Liver (tissue), 9 donors: ENCODE results near the gene SLC15A2. TPM values are rescaled to one million over a fixed set of nuclear protein-coding genes. Genes with fewer than 3 reads are reported as not detected.

Experiments used
- DNase-seq: peaks from one replicate; pipeline ENCODE4 v3.0.0-alpha.2; 2017; ENCODE audit warnings: low spot score
- H3K27ac ChIP-seq, 2 donors: one replicate each; pipeline ENCODE4 v1.7.0; 2013; ENCODE audit warnings: inconsistent platforms in 2 of 2, low read length in 2 of 2, control low read depth in 1 of 2, low read depth in 1 of 2, mild to moderate bottlenecking in 1 of 2
- H3K27me3 ChIP-seq, 4 donors: one replicate each; pipeline versions ENCODE4 v1.6.1 to v1.7.0; 2013; ENCODE audit warnings: low read length in 3 of 4, inconsistent platforms in 1 of 4, mild to moderate bottlenecking in 1 of 4, moderate library complexity in 1 of 4; ENCODE audit not compliant: control insufficient read depth in 4 of 4, insufficient read depth in 4 of 4
- H3K36me3 ChIP-seq, 4 donors: one replicate each; pipeline versions ENCODE4 v1.6.1 to v1.7.0; 2013; ENCODE audit warnings: low read length in 3 of 4, mild to moderate bottlenecking in 3 of 4, low read depth in 1 of 4, moderate library complexity in 1 of 4; ENCODE audit not compliant: control insufficient read depth in 4 of 4, insufficient read depth in 3 of 4
- H3K4me1 ChIP-seq, 4 donors: one replicate each; pipeline versions ENCODE4 v1.6.1 to v1.7.0; 2013; ENCODE audit warnings: low read length in 3 of 4, mild to moderate bottlenecking in 3 of 4, moderate library complexity in 1 of 4; ENCODE audit not compliant: control insufficient read depth in 4 of 4, insufficient read depth in 4 of 4
- H3K4me3 ChIP-seq, 3 donors: one replicate each; pipeline versions ENCODE4 v1.6.1 to v1.7.0; 2013; ENCODE audit warnings: low read length in 3 of 3, control low read depth in 1 of 3, low read depth in 1 of 3, mild to moderate bottlenecking in 1 of 3
- H3K9ac ChIP-seq, 2 donors: one replicate each; pipeline ENCODE4 v1.7.0; 2013; ENCODE audit warnings: low read length in 2 of 2, mild to moderate bottlenecking in 2 of 2, moderate library complexity in 2 of 2, control low read depth in 1 of 2, low read depth in 1 of 2
- H3K9me3 ChIP-seq, 4 donors: one replicate each; pipeline versions ENCODE4 v1.6.1 to v1.7.0; 2013; ENCODE audit warnings: low read length in 3 of 4; ENCODE audit not compliant: control insufficient read depth in 4 of 4
- EGR1 ChIP-seq, 2 donors: IDR thresholded peaks; 2 replicates each; pipeline ENCODE4 v1.6.1; 2016 to 2018; ENCODE audit warnings: antibody characterized with exemption in 2 of 2, low read depth in 2 of 2
- FOXA1 ChIP-seq: IDR thresholded peaks from 2 replicates; pipeline ENCODE4 v1.6.1; 2016; ENCODE audit warnings: antibody characterized with exemption
- FOXA2 ChIP-seq: IDR thresholded peaks from 2 replicates; pipeline ENCODE4 v1.6.1; 2016; ENCODE audit warnings: antibody characterized with exemption
- GABPA ChIP-seq, 2 donors: IDR thresholded peaks in 1 of 2; conservative IDR thresholded peaks in 1 of 2; 2 replicates each; pipeline ENCODE4 v1.6.1; 2016; ENCODE audit warnings: antibody characterized with exemption in 2 of 2, mild to moderate bottlenecking in 1 of 2, moderate library complexity in 1 of 2
- HNF4A ChIP-seq, 2 donors: conservative IDR thresholded peaks; 2 replicates each; pipeline ENCODE4 v1.6.1; 2016; ENCODE audit warnings: antibody characterized with exemption in 2 of 2, mild to moderate bottlenecking in 2 of 2
- HNF4G ChIP-seq: IDR thresholded peaks from 2 replicates; pipeline ENCODE4 v1.6.1; 2016; ENCODE audit warnings: antibody characterized with exemption
- JUND ChIP-seq, 2 donors: IDR thresholded peaks; 2 replicates each; pipeline ENCODE4 v1.6.1; 2016; ENCODE audit warnings: antibody characterized with exemption in 2 of 2
- NR2F2 ChIP-seq: IDR thresholded peaks from 2 replicates; pipeline ENCODE4 v1.6.1; 2016; ENCODE audit warnings: antibody characterized with exemption
- RAD21 ChIP-seq, 2 donors: IDR thresholded peaks; 2 replicates each; pipeline ENCODE4 v1.6.1; 2016; ENCODE audit warnings: antibody characterized with exemption in 2 of 2, mild to moderate bottlenecking in 2 of 2
- RXRA ChIP-seq, 2 donors: IDR thresholded peaks; 2 replicates each; pipeline ENCODE4 v1.6.1; 2017 to 2018; ENCODE audit warnings: antibody characterized with exemption in 2 of 2, mild to moderate bottlenecking in 1 of 2
- SP1 ChIP-seq: IDR thresholded peaks from 2 replicates; pipeline ENCODE4 v1.6.1; 2018; ENCODE audit warnings: antibody characterized with exemption, mild to moderate bottlenecking
- TAF1 ChIP-seq: conservative IDR thresholded peaks from 2 replicates; pipeline ENCODE4 v1.6.1; 2016; ENCODE audit warnings: antibody characterized with exemption, mild to moderate bottlenecking
- ZBTB33 ChIP-seq: IDR thresholded peaks from 2 replicates; pipeline ENCODE4 v1.6.1; 2016; ENCODE audit warnings: antibody characterized with exemption
- WGBS: extraction: QIAGEN DNeasy Blood & Tissue Kit; methylation state at CpG from one replicate; pipeline ENCODE4 v1.1.7; 2013; 5-methylcytosine and 5-hydroxymethylcytosine counted together
- polyA plus RNA-seq, 2 donors: library from polyadenylated mRNA; stranded (reverse) in 1 of 2; unstranded in 1 of 2; fragments of 200-250 nt in 1 of 2; fragments of >200 nt in 1 of 2; fragmentation: Nextera tagmentation in 1 of 2; extraction: Ambion mirVana in 1 of 2; gene quantifications; one replicate each; pipeline versions ENCODE4 v1.2.1 to v1.2.3, GENCODE V29; 2013 to 2015
- total RNA-seq, 2 donors: library from RNA; depleted of rRNA; stranded (reverse); fragments of >200 nt; gene quantifications; one replicate each; pipeline ENCODE4 v1.2.3, GENCODE V29; 2014
- TF ChIP-seq, protein P1 (sequence below): IDR thresholded peaks from 2 replicates; pipeline ENCODE4 v1.6.1; 2016; ENCODE audit warnings: antibody characterized with exemption
- TF ChIP-seq, protein P2 (sequence below): fragments of 150-350 bp; IDR thresholded peaks from 2 replicates; pipeline ENCODE4 v1.5.1; 2017; ENCODE audit warnings: improper control_type of control experiment, low read depth, low read length; ENCODE audit not compliant: missing input control
- donor health status: healthy.
- donor health status: healthy.
- donor health status: healthy.
- donor health status: healthy.
- donor health status: healthy.

The SLC15A2 gene
- total and polyA plus RNA-seq, 4 donors = 0.20 to 2.3 (median 0.56) TPM

DNA sequence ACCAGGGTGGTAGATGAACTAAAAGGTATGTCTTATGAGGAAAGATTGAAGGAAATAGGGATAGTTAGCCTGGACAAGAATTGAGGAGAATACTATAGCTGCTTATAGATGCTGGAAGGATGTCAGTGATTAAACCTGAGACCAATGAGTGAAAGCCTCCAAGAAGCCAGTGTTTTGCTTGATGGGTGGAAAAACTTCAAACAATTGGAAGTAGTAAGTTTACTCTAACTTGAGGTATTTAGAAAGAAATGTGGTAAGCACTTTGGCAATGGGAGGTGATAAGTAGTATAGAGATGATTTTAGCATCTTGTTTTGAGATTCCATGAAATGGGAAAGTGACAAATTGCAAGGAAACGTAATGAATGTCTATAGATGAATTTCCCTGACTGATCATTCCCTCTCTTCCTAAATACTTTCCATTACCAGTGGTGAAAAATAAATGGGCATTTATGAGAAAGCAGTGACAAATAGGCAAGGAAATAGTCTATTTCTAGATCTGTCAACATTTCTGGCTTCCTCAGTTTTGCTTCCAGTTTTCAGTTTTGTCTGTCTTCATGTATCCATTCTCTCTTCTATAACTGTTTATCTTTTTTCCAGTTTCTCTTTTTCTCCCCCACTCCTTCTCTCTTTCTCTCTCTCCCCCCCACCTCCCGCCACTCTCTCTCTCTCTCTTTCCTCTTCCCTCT is 19.2 kb downstream of the SLC15A2 start:
- TF ChIP-seq HNF4A (conservative IDR thresholded peaks at IDR 0.05) (no peak), TAF1 (no peak), JUND (IDR thresholded peaks at IDR 0.05) (no peak), NR2F2 (no peak), FOXA1 (no peak), FOXA2 (no peak), EGR1 (IDR thresholded peaks at IDR 0.05; ENCODE audit: low read depth in 2 of 2) (no peak), SP1 (no peak), GABPA (IDR thresholded peaks at IDR 0.05 in 1 of 2, conservative IDR thresholded peaks at IDR 0.05 in 1 of 2) (no peak), HNF4G (no peak), ZBTB33 (no peak)
- TF ChIP-seq, protein P1, sequence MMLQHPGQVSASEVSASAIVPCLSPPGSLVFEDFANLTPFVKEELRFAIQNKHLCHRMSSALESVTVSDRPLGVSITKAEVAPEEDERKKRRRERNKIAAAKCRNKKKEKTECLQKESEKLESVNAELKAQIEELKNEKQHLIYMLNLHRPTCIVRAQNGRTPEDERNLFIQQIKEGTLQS = no peak
- Histone ChIP-seq H3K27ac (no peak overlapping the region), H3K4me1 (no peaks in the 10 kb centered on the region), H3K4me3 (no peak overlapping the region), H3K27me3 (no peaks in the 10 kb centered on the region), H3K9me3 (no peaks in the 10 kb centered on the region), H3K36me3 (no peaks in the 10 kb centered on the region), H3K9ac (no peak overlapping the region)
- WGBS = 88% methylated on average over 2 of the region's 2 CpGs
- no peak for DNase-seq

DNA sequence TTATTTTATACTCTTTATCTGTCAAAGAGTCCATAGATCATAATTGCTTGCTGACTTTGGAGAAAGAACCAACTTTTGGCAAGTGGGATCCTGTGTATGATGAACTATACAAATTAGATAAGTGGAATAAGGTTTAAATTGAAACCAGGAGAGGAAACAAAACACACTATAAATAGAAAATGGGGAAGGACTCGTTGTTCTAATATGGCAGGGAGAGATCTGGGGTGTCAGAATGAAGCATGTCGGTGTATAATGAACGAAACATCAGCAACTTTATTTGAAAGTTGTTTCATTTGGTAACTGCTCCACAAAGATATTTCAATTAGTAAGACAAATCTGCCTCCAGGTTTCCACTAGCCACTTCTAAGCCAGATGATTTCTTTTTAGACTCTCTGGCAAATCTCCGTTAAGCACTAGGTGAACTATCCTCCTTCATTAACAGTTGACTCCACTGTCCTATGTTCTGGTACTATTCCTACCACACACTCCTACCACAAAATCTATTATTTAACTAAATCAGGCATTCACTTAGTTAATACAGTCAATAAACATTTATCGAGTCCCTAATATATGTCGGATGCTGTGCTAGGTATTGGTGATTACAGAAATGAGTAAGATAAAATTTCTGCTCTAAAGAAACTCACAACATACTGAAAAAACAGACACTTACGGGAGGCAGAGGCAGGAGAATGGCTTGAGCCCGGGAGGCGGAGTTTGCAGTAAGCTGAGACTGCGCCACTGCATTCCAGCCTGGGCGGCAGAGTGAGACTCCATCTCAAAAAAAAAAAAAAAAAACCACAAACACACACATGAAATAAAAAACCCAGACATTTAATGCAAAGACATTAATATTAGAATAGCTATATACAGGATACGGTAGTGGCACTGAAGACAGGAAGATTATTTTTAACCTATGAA is 20.1 kb downstream of the SLC15A2 start:
- Histone ChIP-seq H3K36me3 (peaks cover 0 to 2% (median under 1%) of the 10 kb centered on the region in 4 donors), H3K27me3 (no peaks in the 10 kb centered on the region), H3K9me3 (no peaks in the 10 kb centered on the region), H3K27ac (no peak overlapping the region), H3K4me3 (no peak overlapping the region), H3K9ac (no peak overlapping the region), H3K4me1 (no peaks in the 10 kb centered on the region)
- no peak for TF ChIP-seq RXRA (IDR thresholded peaks at IDR 0.05)
- no peak for DNase-seq
- WGBS = 89% methylated on average over 12 of the region's 12 CpGs

GRCh38 chr3:121916189-121916588 is 22.0 kb downstream of the SLC15A2 start:
- Histone ChIP-seq H3K9me3 (no peaks in the 10 kb centered on the region), H3K4me3 (no peak overlapping the region), H3K27me3 (no peaks in the 10 kb centered on the region), H3K27ac (no peak overlapping the region), H3K4me1 (no peaks in the 10 kb centered on the region), H3K36me3 (peaks cover 0 to 2% (median under 1%) of the 10 kb centered on the region in 4 donors), H3K9ac (no peak overlapping the region)
- DNase-seq = no peak
- TF ChIP-seq JUND (IDR thresholded peaks at IDR 0.05) = no peak
- TF ChIP-seq GABPA (IDR thresholded peaks at IDR 0.05 in 1 of 2, conservative IDR thresholded peaks at IDR 0.05 in 1 of 2) = no peak
- TF ChIP-seq, protein P1 = no peak
- TF ChIP-seq RAD21 (IDR thresholded peaks at IDR 0.05) = no peak
- no peak for TF ChIP-seq HNF4G
- no peak for TF ChIP-seq TAF1
- no peak for TF ChIP-seq EGR1 (IDR thresholded peaks at IDR 0.05; ENCODE audit: low read depth in 2 of 2)
- no peak for TF ChIP-seq HNF4A (conservative IDR thresholded peaks at IDR 0.05)
- TF ChIP-seq ZBTB33 = no peak
- no peak for TF ChIP-seq FOXA2
- TF ChIP-seq, protein P2, sequence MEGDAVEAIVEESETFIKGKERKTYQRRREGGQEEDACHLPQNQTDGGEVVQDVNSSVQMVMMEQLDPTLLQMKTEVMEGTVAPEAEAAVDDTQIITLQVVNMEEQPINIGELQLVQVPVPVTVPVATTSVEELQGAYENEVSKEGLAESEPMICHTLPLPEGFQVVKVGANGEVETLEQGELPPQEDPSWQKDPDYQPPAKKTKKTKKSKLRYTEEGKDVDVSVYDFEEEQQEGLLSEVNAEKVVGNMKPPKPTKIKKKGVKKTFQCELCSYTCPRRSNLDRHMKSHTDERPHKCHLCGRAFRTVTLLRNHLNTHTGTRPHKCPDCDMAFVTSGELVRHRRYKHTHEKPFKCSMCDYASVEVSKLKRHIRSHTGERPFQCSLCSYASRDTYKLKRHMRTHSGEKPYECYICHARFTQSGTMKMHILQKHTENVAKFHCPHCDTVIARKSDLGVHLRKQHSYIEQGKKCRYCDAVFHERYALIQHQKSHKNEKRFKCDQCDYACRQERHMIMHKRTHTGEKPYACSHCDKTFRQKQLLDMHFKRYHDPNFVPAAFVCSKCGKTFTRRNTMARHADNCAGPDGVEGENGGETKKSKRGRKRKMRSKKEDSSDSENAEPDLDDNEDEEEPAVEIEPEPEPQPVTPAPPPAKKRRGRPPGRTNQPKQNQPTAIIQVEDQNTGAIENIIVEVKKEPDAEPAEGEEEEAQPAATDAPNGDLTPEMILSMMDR = no peak
